NCI-H2171 (cell line): ENCODE results near the gene PRDM16.

ENCODE experiments used
- DNase-seq: peaks from one replicate; lab custom pipeline; 2025; lab: John Stamatoyannopoulos, UW

The PRDM16 gene

GRCh38 chr1:3032371-3033039 is 36.5 kb upstream of the PRDM16 start:
- DNase-seq: no peak

GRCh38 chr1:3033040-3033789 is 35.8 kb upstream of the PRDM16 start:
- DNase-seq: no peak

GRCh38 chr1:3033790-3034090 is 35.3 kb upstream of the PRDM16 start:
- no peak for DNase-seq

- no peak for DNase-seq
These were observed 34.8 kb upstream of the PRDM16 start for GRCh38 chr1:3034162-3034561.

GRCh38 chr1:3034728-3035562 is 34.1 kb upstream of the PRDM16 start:
- no peak for DNase-seq

- no peak for DNase-seq
These were observed 33.2 kb upstream of the PRDM16 start for GRCh38 chr1:3035563-3036446.

- DNase-seq: no peak
These were observed 32.3 kb upstream of the PRDM16 start for GRCh38 chr1:3036447-3037280.

GRCh38 chr1:3037281-3038040 is 31.5 kb upstream of the PRDM16 start:
- no peak for DNase-seq

- DNase-seq: no peak
These were observed 30.9 kb upstream of the PRDM16 start for GRCh38 chr1:3038113-3038551.

GRCh38 chr1:3038571-3039181 is 30.3 kb upstream of the PRDM16 start:
- no peak for DNase-seq

GRCh38 chr1:3040004-3040403 is 29.0 kb upstream of the PRDM16 start:
- DNase-seq: no peak

GRCh38 chr1:3042481-3042880 is 26.5 kb upstream of the PRDM16 start:
- DNase-seq: no peak

GRCh38 chr1:3049164-3049563 is 19.8 kb upstream of the PRDM16 start:
- no peak for DNase-seq

GRCh38 chr1:3049905-3050304 is 19.1 kb upstream of the PRDM16 start:
- no peak for DNase-seq

GRCh38 chr1:3050603-3051002 is 18.4 kb upstream of the PRDM16 start:
- DNase-seq: no peak

GRCh38 chr1:3051270-3052268 is 17.4 kb upstream of the PRDM16 start:
- no peak for DNase-seq

GRCh38 chr1:3052501-3052900 is 16.5 kb upstream of the PRDM16 start:
- no peak for DNase-seq

- DNase-seq: no peak
These were observed 15.5 kb upstream of the PRDM16 start for GRCh38 chr1:3053366-3053980.
